Spleen (tissue), 11 donors: ENCODE results near the gene MYT1. TPM values are rescaled to one million over a fixed set of nuclear protein-coding genes. Genes with fewer than 3 reads are reported as not detected.

Source experiments
- DNase-seq: peaks from one replicate; pipeline ENCODE4 v3.0.0-alpha.2; 2020
- H3K27ac ChIP-seq, 8 donors: fragments of 200-600 bp; sonication (generic) in 7 of 8; 1 replicate in 4 of 8; 2 replicates in 4 of 8; pipeline versions ENCODE4 v1.5.0 to v1.8.0; 2016 to 2021; ENCODE audit warnings: inconsistent platforms in 4 of 8, mild to moderate bottlenecking in 4 of 8, moderate library complexity in 1 of 8
- H3K27me3 ChIP-seq, 7 donors: fragments of 200-600 bp; sonication (generic) in 6 of 7; replicated peaks in 1 of 7; 1 replicate in 4 of 7; 2 replicates in 3 of 7; pipeline versions ENCODE4 v1.5.0 to v1.8.0; 2016 to 2021; ENCODE audit warnings: inconsistent platforms in 3 of 7, mild to moderate bottlenecking in 1 of 7
- H3K36me3 ChIP-seq, 6 donors: fragments of 200-600 bp; sonication (generic) in 5 of 6; 1 replicate in 4 of 6; 2 replicates in 2 of 6; pipeline versions ENCODE4 v1.5.0 to v1.8.0; 2016 to 2021; ENCODE audit warnings: inconsistent platforms in 2 of 6
- H3K4me1 ChIP-seq, 6 donors: fragments of 200-600 bp; sonication (generic) in 5 of 6; 1 replicate in 3 of 6; 2 replicates in 3 of 6; pipeline versions ENCODE4 v1.5.0 to v1.8.0; 2016 to 2021; ENCODE audit warnings: inconsistent platforms in 3 of 6
- H3K4me3 ChIP-seq, 8 donors: fragments of 200-600 bp; sonication (generic) in 7 of 8; 1 replicate in 4 of 8; 2 replicates in 4 of 8; pipeline versions ENCODE4 v1.5.0 to v1.8.0; 2016 to 2021; ENCODE audit warnings: inconsistent platforms in 4 of 8, mild to moderate bottlenecking in 4 of 8, moderate library complexity in 2 of 8
- H3K9me3 ChIP-seq, 8 donors: fragments of 200-600 bp; sonication (generic) in 7 of 8; 1 replicate in 4 of 8; 2 replicates in 4 of 8; pipeline versions ENCODE4 v1.5.0 to v1.8.0; 2016 to 2021; ENCODE audit warnings: inconsistent platforms in 4 of 8
- POLR2A ChIP-seq, 3 donors: fragments of 450-650 bp; IDR thresholded peaks; one replicate each; pipeline ENCODE4 v1.5.1; 2017; ENCODE audit warnings: antibody characterized with exemption in 3 of 3, mild to moderate bottlenecking in 1 of 3
- POLR2AphosphoS5 ChIP-seq, 3 donors: sonication (generic); formaldehyde crosslinking; IDR thresholded peaks; one replicate each; pipeline ENCODE4 v1.5.1; 2017; ENCODE audit warnings: antibody characterized with exemption in 3 of 3
- WGBS, 5 donors: extraction: QIAGEN DNeasy Blood & Tissue Kit in 3 of 5; methylation state at CpG; one replicate each; pipeline versions ENCODE4 v1.1.5 to v1.1.7; 2013 to 2018; 5-methylcytosine and 5-hydroxymethylcytosine counted together
- intact Hi-C: fragments of 100-400 bp; cut with DNase I; formaldehyde crosslinking; loops from one replicate; pipeline ENCODE4 v1.15.0; 2023; ENCODE audit warnings: low total_unique reads
- polyA plus RNA-seq, 3 donors: library from polyadenylated mRNA; stranded (reverse); fragments of 200-250 nt; gene quantifications; one replicate each; pipeline ENCODE4 v1.2.1, GENCODE V29; 2013
- total RNA-seq, 7 donors: library from RNA; depleted of rRNA in 3 of 7; stranded (reverse); fragments of >200 nt in 3 of 7; fragmentation: NEBNext Ultra II Directional in 4 of 7; extraction: Animal tissue kit (Norgen Biotek cat#: 25700) in 4 of 7; gene quantifications; one replicate each; pipeline versions ENCODE4 v1.1.0 to v1.2.1, GENCODE V29; 2016 to 2021
- TF ChIP-seq, protein P1 (sequence below), 11 experiments: fragments of 200-600 bp in 7 of 11; fragments of 450-650 bp in 4 of 11; sonication (generic) in 4 of 11; IDR thresholded peaks in 8 of 11; conservative IDR thresholded peaks in 3 of 11; 1 replicate in 7 of 11; 2 replicates in 4 of 11; pipeline versions ENCODE4 v1.4.0 to v1.8.0; 2016 to 2021; ENCODE audit warnings: antibody characterized with exemption in 11 of 11, inconsistent platforms in 4 of 11, mild to moderate bottlenecking in 1 of 11
- donor health status: healthy with polysubstance abuse.
- donor health status: DM: no; HTN: no; CAD: no; lungs with moderate emphysema.
- donor health status: DM: no; HTN: no; CAD: no.
- donor health status: Bipolar disorder and iron deficiency.
- donor health status: healthy.
- donor health status: DM: no; HTN: no; CAD: no.
- donor health status: DM: yes; HTN: yes; CAD: no.

MYT1 gene
- total and polyA plus RNA-seq, 10 donors = 0.08 to 2.2 (median 0.60) TPM; not detected in 3

DNA sequence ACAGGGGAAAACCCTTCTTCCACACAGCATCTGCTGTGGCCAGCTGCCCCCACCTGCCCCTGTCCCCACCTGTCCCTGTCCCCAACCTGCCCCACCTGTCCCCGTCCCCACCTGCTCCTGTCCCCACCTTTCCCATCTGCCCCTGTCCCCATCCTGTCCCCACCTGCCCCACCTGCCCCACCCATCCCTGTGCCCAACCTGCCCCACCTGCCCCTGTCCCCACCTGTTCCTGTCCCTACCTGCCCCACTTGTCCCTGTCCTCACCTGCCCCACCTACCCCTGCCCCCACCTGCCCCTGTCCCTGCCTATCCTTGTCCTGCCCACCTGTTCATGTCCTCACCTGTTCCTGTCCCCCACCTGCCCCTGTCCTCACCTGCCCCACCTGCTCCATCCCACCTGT is 6.4 kb upstream of the MYT1 start:
- Histone ChIP-seq H3K4me1 (peaks cover 0 to 22% (median 9%) of the 10 kb centered on the region in 6 donors), H3K27me3 (peaks cover 0 to 51% (median 33%) of the 10 kb centered on the region in 7 donors), H3K9me3 (no peaks in the 10 kb centered on the region), H3K4me3 (no peak overlapping the region), H3K27ac (no peak overlapping the region), H3K36me3 (no peaks in the 10 kb centered on the region)
- 83 to 100% (median 88%) methylated on average over 1 of the region's 1 CpG for WGBS, 5 donors
- TF ChIP-seq, protein P1, sequence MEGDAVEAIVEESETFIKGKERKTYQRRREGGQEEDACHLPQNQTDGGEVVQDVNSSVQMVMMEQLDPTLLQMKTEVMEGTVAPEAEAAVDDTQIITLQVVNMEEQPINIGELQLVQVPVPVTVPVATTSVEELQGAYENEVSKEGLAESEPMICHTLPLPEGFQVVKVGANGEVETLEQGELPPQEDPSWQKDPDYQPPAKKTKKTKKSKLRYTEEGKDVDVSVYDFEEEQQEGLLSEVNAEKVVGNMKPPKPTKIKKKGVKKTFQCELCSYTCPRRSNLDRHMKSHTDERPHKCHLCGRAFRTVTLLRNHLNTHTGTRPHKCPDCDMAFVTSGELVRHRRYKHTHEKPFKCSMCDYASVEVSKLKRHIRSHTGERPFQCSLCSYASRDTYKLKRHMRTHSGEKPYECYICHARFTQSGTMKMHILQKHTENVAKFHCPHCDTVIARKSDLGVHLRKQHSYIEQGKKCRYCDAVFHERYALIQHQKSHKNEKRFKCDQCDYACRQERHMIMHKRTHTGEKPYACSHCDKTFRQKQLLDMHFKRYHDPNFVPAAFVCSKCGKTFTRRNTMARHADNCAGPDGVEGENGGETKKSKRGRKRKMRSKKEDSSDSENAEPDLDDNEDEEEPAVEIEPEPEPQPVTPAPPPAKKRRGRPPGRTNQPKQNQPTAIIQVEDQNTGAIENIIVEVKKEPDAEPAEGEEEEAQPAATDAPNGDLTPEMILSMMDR (IDR thresholded peaks at IDR 0.05 in 8 of 11, conservative IDR thresholded peaks at IDR 0.05 in 3 of 11) = no peak
- TF ChIP-seq POLR2AphosphoS5 (IDR thresholded peaks at IDR 0.05) (no peak), POLR2A (IDR thresholded peaks at IDR 0.05) (no peak)
- intact Hi-C loops = no loop called here
- DNase-seq = no peak

DNA sequence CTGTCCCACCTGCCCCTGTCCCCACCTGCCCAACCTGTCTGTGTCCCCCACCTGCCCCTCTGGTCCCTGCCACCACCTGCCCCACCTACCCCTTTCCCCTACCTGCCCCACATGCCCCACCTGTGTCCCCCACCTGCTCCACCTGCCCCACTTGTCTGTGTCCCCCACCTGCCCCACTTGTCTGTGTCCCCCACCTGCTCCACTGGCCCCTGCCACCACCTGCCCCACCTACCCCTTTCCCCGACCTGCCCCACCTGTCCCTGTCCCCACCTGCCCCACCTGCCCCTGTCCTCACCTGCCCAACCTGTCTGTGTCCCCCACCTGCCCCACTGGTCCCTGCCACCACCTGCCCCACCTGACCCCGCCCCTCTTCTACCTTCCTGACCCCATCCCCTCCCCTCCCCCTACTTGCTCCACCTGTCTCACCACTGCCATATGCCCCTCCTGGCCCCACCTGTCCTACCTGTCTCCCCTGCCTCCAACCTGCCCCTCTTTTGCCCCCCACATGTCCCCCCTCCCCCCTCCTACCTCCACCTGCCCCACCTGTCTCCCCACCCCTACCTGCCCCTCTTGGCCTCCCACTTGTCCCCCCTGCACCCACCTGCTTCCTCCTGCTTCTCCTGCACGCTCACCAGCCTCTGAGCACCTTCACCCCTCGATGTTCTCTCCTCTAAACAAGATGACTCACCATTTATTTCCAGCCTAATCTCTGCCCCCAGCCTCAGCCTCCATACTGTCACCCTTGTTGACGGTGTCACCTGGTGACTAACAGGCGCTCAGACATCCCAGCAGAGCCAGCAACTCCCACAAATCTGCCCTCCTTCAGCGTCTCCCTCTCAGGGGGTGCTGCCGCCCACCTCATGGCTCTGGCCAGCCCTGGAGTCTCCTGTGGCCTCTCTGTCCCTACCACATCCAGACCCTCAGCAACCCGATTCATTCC is 5.6 kb upstream of the MYT1 start:
- TF ChIP-seq, protein P1 (IDR thresholded peaks at IDR 0.05 in 8 of 11, conservative IDR thresholded peaks at IDR 0.05 in 3 of 11) = no peak
- TF ChIP-seq POLR2A (IDR thresholded peaks at IDR 0.05) (no peak), POLR2AphosphoS5 (IDR thresholded peaks at IDR 0.05) (no peak)
- intact Hi-C loops = no loop called here
- DNase-seq = no peak
- Histone ChIP-seq H3K36me3 (no peaks in the 10 kb centered on the region), H3K9me3 (no peaks in the 10 kb centered on the region), H3K4me1 (peaks cover 0 to 22% (median 9%) of the 10 kb centered on the region in 6 donors), H3K4me3 (no peak overlapping the region), H3K27me3 (peaks cover 0 to 58% (median 40%) of the 10 kb centered on the region in 7 donors), H3K27ac (no peak overlapping the region)
- 71 to 78% (median 76%) methylated on average over 8 to 9 of the region's 9 CpGs for WGBS, 5 donors

DNA sequence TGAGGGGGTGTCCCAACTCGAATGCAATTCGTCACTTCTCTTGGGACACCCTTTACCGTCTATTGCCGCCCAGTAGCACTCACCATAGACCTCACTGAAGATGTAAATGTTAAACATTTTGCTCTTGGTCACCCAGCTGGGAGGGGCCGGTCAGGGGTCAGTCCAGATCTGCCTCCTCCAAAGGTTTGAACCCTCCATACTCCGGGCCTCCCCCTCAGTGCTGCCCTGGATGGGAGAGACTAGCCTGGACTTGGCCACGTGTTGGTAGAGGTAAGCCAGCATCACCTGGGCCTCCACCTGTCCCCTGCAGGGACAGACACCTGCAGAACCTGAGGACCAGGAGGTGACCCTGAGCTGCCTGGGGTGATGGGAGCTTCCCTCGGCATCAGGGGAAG is 5.0 kb upstream of the MYT1 start:
- H3K27me3 ChIP-seq = peaks cover 0 to 61% (median 40%) of the 10 kb centered on the region in 7 donors
- intact Hi-C loops = no loop called here
- H3K36me3 ChIP-seq = no peaks in the 10 kb centered on the region
- H3K27ac ChIP-seq = no peak overlapping the region
- DNase-seq = peak; percentile 45
- H3K4me1 ChIP-seq = peaks cover 0 to 22% (median 9%) of the 10 kb centered on the region in 6 donors
- no peaks in the 10 kb centered on the region for H3K9me3 ChIP-seq
- no peak for TF ChIP-seq POLR2A (IDR thresholded peaks at IDR 0.05)
- no peak for TF ChIP-seq POLR2AphosphoS5 (IDR thresholded peaks at IDR 0.05)
- TF ChIP-seq, protein P1 (IDR thresholded peaks at IDR 0.05 in 8 of 11, conservative IDR thresholded peaks at IDR 0.05 in 3 of 11) = no peak
- H3K4me3 ChIP-seq = no peak overlapping the region
- 80 to 91% (median 89%) methylated on average over 7 to 8 of the region's 8 CpGs for WGBS, 5 donors

DNA sequence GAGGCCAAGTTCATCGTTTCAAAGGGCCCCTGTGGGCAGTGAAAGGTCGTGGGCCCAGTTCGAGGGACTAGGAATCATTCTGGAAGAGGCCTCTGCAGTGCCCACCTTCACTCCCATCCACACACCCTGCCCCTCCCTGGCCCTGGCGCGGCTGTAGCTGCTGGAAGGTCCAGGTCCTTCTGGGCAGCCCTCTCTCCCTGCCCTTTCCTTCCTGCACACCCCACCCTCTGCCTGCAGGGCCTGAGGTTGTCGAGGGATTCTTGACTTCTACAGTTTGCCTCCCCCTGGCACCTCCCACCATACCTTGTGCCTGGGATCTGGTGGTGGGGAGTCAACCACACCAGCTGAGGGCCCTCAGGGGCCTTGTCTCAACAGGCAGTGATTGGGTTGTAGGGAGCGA is 4.5 kb upstream of the MYT1 start:
- WGBS, 5 donors = 53 to 65% (median 60%) methylated on average over 4 to 7 of the region's 7 CpGs
- Histone ChIP-seq H3K4me3 (no peak overlapping the region), H3K36me3 (no peaks in the 10 kb centered on the region), H3K27ac (no peak overlapping the region), H3K4me1 (peaks cover 0 to 22% (median 9%) of the 10 kb centered on the region in 6 donors), H3K27me3 (peaks cover 0 to 65% (median 40%) of the 10 kb centered on the region in 7 donors), H3K9me3 (no peaks in the 10 kb centered on the region)
- no peak for DNase-seq
- no peak for TF ChIP-seq POLR2AphosphoS5 (IDR thresholded peaks at IDR 0.05)
- intact Hi-C loops = no loop called here
